Measurements from ENCODE around the gene CYB5R4.

DNA sequence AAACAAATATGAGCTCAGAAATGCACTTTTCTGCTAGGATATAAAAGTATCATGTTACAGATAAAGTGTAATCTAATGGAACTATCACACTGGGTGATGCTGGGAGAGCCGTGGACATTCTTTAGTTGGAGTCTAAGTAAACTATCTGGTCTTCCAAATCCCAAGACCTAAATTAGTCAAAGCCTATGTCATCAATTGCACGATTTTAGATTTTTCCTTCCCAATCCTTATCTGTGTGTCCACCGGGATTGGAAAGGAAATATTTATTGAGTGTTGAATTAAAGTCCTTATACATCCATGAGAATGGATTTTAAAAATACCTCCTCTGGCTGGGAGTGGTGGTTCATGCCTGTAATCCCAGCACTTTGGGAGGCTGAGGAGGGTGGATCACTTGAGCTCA is 154.4 kb downstream of the CYB5R4 start:
- TF ChIP-seq, protein P1, sequence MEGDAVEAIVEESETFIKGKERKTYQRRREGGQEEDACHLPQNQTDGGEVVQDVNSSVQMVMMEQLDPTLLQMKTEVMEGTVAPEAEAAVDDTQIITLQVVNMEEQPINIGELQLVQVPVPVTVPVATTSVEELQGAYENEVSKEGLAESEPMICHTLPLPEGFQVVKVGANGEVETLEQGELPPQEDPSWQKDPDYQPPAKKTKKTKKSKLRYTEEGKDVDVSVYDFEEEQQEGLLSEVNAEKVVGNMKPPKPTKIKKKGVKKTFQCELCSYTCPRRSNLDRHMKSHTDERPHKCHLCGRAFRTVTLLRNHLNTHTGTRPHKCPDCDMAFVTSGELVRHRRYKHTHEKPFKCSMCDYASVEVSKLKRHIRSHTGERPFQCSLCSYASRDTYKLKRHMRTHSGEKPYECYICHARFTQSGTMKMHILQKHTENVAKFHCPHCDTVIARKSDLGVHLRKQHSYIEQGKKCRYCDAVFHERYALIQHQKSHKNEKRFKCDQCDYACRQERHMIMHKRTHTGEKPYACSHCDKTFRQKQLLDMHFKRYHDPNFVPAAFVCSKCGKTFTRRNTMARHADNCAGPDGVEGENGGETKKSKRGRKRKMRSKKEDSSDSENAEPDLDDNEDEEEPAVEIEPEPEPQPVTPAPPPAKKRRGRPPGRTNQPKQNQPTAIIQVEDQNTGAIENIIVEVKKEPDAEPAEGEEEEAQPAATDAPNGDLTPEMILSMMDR (IDR thresholded peaks at IDR 0.05 in 4 of 5, conservative IDR thresholded peaks at IDR 0.05 in 1 of 5): no peak
- no peak for TF ChIP-seq POLR2A (IDR thresholded peaks at IDR 0.05)

Measured in gastrocnemius medialis (tissue), 4 donors.